Stomach smooth muscle (tissue), 2 donors: ENCODE results near the gene TMED6.
"Not testable (repeated sequence)": the region's sequence is repeated elsewhere in the genome, so short reads cannot be mapped to it uniquely, and the experiment has no call there.

ENCODE experiments used
- H3K27ac ChIP-seq: one replicate; pipeline ENCODE4 v1.7.0; 2013; ENCODE audit warnings: mild to moderate bottlenecking, low read length, inconsistent platforms
- H3K27me3 ChIP-seq, 2 donors: one replicate each; pipeline ENCODE4 v1.7.0; 2013; ENCODE audit warnings: low read length in 2 of 2; ENCODE audit not compliant: insufficient read depth in 2 of 2, control insufficient read depth in 1 of 2
- H3K36me3 ChIP-seq, 2 donors: one replicate each; pipeline ENCODE4 v1.7.0; 2013; ENCODE audit warnings: low read length in 2 of 2; ENCODE audit not compliant: control insufficient read depth in 2 of 2, insufficient read depth in 2 of 2
- H3K4me1 ChIP-seq: one replicate; pipeline ENCODE4 v1.7.0; 2013; ENCODE audit warnings: low read length; ENCODE audit not compliant: control insufficient read depth, insufficient read depth
- H3K4me3 ChIP-seq, 2 donors: one replicate each; pipeline ENCODE4 v1.7.0; 2013; ENCODE audit warnings: low read length in 2 of 2
- H3K9ac ChIP-seq, 2 donors: one replicate each; pipeline ENCODE4 v1.7.0; 2013; ENCODE audit warnings: low read length in 2 of 2, mild to moderate bottlenecking in 1 of 2
- H3K9me3 ChIP-seq, 2 donors: one replicate each; pipeline ENCODE4 v1.7.0; 2013; ENCODE audit warnings: low read length in 2 of 2; ENCODE audit not compliant: control insufficient read depth in 2 of 2
- donor health status: healthy.
- donor health status: Pancreatic carcinoma.

Gene TMED6

DNA sequence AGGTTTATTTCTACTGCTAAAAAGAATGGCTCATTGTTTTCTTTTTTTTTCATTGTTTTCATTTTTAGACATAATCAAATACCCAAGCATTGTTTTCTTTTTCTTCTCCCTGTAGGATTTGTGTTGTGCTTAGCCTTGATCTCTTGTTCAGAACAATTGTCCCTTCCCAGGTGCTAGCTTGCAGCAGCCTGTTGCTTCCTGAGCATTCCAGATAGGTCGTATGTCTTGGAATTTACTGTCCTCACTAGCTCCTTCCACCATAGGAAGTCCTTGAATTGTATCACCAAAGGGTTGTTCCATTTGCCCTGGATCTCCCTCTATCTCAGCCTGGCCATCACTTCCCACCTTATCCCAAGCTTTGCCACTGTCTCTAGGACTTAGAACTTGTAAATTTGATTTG, 50.4 kb downstream of the TMED6 start:
- no peak overlapping the region for H3K4me3 ChIP-seq
- no peaks in the 10 kb centered on the region for H3K4me1 ChIP-seq
- H3K27me3 ChIP-seq, result no peaks in the 10 kb centered on the region
- no peak overlapping the region for H3K27ac ChIP-seq
- H3K9me3 ChIP-seq, result no peaks in the 10 kb centered on the region
- no peak overlapping the region for H3K9ac ChIP-seq
- peaks cover 7 to 22% of the 10 kb centered on the region in 2 donors for H3K36me3 ChIP-seq

DNA sequence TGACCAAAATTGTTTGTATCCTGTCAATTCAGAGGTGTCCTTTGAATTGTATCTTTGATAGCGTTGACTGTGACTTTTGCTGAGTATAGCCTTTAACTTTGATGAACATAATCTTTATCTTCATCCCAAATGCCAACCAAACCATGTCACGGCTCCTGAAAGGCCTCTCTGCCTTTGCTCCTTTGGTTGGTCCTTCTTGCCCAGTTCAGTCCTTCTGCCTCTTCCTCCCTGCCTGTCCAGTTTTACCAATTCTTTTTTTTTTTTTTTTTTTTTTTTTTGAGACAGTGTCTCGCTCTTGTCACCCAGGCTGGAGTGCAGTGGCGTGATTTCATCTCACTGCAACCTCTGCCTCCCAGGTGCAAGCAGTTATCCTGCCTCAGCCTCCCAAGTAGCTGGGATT, 53.3 kb downstream of the TMED6 start:
- no peaks in the 10 kb centered on the region for H3K27me3 ChIP-seq
- peaks cover 7 to 20% of the 10 kb centered on the region in 2 donors for H3K36me3 ChIP-seq
- no peaks in the 10 kb centered on the region for H3K4me1 ChIP-seq
- H3K9me3 ChIP-seq, result no peaks in the 10 kb centered on the region
- no peak overlapping the region for H3K27ac ChIP-seq
- H3K4me3 ChIP-seq, result no peak overlapping the region
- no peak overlapping the region for H3K9ac ChIP-seq

DNA sequence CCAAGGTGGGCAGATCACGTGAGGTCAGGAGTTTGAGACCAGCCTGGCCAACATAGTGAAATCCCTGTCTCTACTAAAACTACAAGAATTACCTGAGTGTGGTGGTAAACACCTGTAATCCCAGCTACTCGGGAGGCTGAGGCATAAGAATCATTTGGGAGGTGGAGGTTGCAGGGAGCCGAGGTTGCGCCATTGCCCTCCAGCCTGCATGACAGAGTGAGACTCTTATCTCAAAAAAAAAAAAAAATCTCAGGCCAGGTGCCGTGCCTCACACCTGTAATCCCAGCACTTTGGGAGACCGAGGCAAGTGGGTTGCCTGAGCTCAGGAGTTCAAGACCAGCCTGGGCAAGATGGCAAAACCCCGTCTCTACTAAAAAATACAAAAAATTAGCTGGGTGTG, 54.8 kb downstream of the TMED6 start:
- not testable (repeated sequence) for H3K9me3 ChIP-seq, H3K9ac ChIP-seq, H3K27ac ChIP-seq, H3K27me3 ChIP-seq, H3K4me1 ChIP-seq, H3K4me3 ChIP-seq
- H3K36me3 ChIP-seq, result peaks cover 7 to 17% of the 10 kb centered on the region in 2 donors

DNA sequence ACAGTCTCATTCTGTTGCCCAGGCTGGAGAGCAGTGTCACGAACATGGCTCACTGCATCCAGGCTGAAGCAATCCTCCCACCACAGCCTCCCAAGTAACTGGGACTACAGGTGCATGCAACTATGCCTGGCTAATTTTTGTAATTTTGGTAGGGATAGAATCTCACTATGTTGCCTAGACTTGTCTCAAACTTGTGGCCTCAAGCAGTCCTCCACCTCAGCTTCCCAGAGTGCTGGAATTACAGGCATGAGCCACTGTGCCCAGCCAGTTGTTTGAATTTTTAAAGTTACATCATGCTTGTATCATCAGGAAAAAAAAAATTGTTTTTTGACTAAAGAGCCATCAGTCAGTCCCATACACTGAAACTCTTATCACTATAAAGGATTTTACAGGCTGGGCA, 57.5 kb downstream of the TMED6 start:
- no peaks in the 10 kb centered on the region for H3K27me3 ChIP-seq
- no peaks in the 10 kb centered on the region for H3K4me1 ChIP-seq
- no peak overlapping the region for H3K9ac ChIP-seq
- no peak overlapping the region for H3K4me3 ChIP-seq
- no peaks in the 10 kb centered on the region for H3K9me3 ChIP-seq
- H3K27ac ChIP-seq, result no peak overlapping the region
- no peaks in the 10 kb centered on the region for H3K36me3 ChIP-seq

DNA sequence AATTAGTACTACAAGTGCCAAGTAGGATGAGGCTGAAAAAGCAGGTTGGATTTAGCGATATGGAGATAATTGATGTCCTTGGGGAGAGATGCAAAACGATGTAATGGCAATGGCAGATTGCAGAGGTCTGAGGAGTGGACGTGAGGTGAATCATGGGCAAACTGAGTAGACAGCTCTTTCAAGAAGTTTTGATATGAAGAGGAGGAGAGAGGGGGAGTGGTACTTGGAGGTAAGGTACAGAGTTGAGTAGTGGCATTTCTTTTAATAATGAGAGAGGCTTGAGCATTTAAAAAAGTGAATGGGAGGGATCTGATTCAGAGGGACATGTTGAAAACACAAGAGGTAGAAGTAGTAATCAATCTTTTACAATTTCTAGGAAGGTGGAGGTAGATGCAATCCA, 58.2 kb downstream of the TMED6 start:
- Histone ChIP-seq H3K9ac (no peak overlapping the region), H3K36me3 (no peaks in the 10 kb centered on the region), H3K9me3 (no peaks in the 10 kb centered on the region), H3K27me3 (no peaks in the 10 kb centered on the region), H3K27ac (no peak overlapping the region), H3K4me3 (no peak overlapping the region), H3K4me1 (no peaks in the 10 kb centered on the region)
